Hematopoietic multipotent progenitor cell treated with erythropoietin and hydrocortisone succinate and interleukin-3 and kit ligand, for 15 days (in vitro differentiated cells): ENCODE results near the gene HMGN4.
A peak's percentile ranks its signal among the peaks of the same experiment; 100 is the strongest.

Experiments used
- DNase-seq: peaks from one replicate; pipeline ENCODE4 v3.0.0-alpha.2; 2015; ENCODE audit warnings: low spot score

The HMGN4 gene

DNA sequence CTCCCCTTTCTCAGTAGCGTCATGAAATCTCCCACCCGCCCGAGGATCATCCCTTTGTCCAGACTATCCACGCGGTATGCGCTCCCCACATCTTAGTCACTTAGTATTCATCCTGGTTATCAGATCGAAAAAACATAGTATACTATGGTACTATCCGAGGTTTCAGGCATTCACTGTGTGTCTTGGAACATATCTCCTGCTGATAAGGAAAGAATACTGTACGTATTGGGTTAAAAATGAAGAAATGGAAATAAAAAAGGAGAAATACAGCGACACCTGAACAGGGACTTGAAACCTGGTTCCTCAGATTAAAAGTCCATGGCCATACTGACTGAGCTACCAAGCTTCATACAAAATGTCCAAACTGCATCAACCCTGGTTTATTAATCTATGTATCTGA, 14.0 kb downstream of the HMGN4 start:
- DNase-seq, result no peak

DNA sequence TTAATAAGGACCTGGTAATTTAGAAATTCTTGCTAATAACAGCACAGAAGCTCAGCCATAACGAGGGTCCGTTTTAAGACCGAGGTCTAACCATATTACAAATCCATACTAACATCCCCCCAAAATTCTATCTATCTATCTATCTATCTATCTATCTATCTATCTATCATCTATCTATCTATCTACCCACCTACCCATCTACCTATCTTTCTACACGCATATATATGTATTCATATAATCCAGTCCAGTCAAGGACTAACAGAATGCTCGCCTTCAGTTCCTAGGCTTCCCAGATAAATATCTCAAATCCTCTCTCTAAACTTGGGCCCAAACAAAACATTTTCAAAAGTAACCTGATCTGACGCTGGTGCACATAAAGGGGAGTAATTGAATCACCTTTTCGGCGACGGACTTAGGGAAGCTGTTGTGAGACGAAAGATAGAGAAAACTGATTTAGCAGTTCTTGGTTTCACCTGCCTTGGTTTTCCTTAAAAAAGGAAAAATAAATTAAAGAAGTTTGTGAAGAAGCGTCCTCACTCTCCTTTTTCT, 14.5 kb downstream of the HMGN4 start:
- DNase-seq, result no peak

DNA sequence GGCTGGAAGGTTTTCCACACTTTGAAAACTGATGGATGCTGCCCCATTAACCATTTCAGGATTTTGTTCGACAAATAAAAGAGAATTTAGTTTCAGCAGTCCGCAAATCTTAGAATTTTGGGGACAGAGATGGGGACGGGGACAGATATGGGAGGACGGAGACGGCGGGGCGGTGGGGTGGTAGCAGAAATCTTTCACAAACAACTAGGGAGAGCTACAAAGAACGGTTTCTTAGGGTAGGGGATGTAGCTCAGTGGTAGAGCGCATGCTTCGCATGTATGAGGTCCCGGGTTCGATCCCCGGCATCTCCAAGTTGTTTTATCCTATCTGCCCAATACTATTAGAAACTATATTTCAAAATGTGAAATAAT, 15.1 kb downstream of the HMGN4 start:
- peak; percentile 82 for DNase-seq

DNA sequence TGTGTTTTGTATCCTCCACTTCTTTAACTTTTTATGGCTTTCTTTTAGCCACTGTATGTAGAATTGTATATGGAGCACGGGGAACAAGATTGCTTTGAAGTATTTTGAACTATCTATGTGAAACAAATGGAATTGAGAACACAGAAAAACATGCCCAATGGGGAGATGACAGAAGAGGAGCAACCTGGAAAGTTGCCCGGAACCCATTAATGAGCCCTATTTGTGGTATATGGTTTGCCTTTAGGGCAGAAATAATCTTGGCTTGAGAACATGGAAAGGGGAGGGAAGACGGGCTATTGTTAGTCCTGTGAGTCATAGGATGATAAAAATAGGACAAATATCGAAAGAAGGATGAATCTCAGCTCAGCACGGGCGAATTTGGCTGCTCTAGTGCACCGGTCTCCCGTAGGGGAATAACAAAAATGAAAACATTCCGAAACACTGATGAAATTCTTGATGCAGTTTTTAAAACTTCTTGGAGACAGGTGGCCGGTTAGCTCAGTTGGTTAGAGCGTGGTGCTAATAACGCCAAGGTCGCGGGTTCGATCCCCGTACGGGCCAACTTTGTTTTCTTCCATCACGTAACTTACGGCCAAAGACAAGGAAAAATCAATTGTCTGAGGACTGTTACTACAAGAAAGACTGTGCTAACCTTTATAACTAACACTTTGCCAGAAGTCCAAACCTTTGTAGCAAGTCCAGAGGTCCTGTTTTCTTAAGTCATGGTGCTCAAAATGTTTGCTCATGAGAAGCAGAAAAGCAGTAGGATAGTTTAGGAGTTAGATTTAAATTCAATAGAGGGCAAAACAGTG, 15.7 kb downstream of the HMGN4 start:
- peak; percentile 83 for DNase-seq

DNA sequence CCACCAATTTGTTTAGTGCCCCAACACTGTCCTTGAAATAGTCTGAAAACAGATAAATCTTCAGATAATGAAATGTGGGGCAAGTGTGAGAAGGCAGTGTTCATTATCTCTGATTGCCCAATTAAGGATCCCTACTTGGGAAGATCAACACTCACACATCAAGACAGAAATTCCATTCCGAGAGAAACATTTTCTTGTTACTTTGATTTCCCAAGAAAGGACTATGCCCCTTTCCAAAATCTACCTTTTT, 16.2 kb downstream of the HMGN4 start:
- DNase-seq, result no peak

DNA sequence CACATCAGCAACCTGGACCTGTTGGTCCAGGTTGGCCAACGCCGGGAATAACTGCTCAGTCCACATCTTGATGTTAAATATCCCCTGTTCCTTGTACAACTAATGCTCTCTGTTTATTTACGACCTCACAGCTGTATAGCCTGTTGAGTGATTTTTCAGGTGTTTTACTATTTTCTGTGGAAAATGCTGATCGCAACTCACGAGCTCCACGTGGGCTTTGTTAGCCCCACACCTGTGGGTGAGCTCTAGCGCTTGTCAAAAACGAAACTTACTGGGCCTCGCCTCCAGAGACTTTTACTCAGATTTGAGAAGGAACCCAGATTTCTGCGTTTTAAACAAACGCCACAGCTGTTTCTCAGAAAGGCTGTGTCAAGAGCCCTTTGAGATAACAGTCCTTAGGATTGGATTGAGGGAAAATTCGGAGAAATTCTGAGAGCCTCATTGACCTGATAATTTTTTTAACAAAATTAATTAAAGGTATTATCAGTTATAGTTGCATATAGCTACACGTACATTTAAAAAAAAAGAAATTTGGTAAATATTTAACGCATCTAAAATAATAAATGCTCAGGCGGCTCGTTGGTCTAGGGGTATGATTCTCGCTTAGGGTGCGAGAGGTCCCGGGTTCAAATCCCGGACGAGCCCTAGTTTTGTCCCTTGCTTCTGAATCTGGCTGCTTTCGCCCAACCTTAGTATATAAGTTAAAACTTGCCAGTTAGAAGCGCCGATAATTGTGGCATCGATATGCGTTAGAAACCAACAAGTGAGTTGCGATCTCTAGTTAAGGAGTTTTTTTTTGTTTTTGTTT, 16.7 kb downstream of the HMGN4 start:
- DNase-seq, result peak; percentile 67

DNA sequence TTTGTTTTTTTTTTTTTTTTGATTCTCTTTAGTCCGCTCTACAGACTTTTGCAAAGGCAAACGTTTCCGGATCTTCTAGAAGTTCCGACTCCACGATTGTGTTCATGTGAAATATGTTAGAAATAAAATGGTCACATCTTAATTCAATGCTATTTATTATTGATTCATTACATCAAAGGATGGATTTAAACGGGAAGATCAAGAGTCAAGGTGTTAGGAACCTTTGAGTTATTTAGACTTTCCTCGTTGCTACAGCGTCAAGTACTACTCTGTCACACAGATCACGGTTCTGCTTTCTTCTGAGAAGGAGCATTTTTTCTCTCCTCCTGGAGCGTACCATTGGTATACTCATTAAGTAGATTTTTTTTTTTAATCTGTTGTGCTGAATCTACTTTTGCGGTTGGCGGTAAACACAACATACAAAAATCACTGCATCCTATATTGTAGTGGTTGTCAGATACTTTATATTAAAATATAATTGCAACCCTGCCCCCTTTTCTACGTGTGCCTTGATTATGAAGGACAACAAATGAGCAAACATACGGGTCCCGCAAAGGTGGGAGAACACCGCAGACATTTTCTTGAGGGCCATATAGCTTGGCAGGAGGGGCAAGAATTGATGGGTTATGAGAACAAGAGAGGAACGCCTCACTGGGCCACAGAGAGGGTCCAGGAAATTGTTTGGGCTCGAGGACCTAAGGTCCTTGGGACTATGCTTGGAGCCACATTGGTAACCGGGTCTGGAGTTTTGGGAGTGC, 17.5 kb downstream of the HMGN4 start:
- no peak for DNase-seq

DNA sequence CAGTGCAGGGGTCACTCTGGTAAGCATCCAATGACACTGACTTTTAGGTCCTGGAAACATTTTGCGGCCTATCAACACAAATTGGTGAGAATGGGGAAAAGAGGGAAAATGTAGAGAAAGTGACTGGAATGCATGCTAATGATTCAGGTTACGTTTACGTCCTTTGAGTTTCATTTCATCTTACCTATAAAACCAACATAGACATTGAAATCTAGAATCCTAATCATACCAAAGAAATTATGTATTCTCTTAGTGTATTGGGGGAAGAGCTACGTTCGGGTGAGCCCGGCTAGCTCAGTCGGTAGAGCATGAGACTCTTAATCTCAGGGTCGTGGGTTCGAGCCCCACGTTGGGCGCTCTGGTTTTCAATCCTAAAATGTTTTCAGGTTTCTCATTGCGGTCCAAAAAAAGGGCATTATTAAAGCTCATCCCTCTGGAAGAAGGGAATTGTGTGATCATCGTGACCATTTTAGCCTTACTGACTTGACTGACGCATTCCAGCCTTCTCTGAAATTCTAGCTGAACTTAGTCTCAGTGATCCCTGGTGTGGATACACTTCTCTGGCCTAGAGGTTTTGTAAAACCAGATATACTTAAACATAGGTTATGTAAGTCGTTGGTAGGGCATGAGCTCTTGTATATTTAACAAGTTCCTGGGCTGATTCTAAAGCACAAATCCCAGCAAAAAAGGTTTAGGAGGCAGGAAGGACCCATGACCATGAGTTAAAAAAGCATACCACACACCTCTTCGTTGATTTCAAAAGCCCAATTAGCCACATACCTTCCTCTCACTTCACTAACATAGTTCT, 18.3 kb downstream of the HMGN4 start:
- peak; percentile 41 for DNase-seq

DNA sequence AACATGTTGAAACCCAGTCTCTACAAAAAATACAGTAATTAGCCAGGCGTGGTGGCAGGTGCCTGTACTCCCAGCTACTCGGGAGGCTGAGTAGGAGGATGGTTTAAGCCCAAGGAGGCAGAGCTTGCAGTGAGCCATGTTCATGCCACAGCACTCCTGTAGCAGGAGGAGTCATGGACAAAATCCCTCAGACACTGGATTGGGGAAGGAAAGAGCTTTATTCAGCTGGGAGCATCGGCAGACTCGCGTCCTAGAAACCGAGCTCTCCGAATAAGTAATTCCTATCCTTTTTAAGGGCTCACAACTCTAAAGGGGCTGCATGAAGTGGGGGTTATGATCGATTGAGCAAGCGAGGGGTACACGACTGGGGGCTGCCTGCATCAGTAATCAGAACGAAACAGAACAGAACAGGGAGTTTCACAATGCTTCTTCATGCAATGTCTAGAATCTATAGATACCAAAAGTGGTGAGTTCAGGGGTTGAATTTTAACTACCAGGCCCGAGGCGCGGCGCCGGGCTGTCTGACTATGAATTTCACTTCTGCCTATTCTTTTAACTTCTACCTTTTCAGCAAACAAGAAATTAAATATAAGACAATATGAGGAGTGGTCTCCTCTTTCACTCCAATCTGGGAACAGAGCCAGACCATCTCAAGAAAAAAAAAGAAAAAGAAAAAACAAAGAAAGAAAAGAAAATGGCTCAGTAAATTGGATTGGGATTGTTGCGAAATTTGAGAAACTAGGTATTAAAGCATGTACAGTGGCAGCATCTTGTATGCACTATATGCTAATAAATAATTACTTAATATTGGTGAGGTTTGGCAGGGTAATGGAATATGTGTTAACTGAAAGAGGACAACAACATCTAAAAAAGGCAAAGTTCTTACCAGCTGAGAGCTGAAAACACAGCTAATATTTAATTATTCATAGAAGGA, 23.6 kb downstream of the HMGN4 start:
- no peak for DNase-seq

DNA sequence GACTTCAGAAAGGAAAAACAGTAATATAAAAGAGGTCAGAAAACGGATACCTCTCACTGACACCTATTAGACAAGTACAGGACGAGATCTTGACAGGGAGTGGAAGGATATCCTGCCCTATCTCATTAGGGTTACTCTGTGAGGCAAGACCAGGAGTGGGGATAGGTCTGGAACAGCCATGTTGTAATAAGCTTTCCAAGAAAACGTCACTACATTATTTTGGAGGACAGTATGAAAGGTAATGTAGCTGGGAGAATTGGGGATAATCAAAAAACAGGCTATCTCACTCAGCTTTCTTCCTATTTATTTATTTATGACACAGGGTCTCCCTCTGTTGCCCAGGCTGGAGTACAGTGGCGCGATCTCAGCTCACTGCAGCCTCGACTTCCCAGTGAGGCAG, 25.3 kb downstream of the HMGN4 start:
- DNase-seq, result no peak

DNA sequence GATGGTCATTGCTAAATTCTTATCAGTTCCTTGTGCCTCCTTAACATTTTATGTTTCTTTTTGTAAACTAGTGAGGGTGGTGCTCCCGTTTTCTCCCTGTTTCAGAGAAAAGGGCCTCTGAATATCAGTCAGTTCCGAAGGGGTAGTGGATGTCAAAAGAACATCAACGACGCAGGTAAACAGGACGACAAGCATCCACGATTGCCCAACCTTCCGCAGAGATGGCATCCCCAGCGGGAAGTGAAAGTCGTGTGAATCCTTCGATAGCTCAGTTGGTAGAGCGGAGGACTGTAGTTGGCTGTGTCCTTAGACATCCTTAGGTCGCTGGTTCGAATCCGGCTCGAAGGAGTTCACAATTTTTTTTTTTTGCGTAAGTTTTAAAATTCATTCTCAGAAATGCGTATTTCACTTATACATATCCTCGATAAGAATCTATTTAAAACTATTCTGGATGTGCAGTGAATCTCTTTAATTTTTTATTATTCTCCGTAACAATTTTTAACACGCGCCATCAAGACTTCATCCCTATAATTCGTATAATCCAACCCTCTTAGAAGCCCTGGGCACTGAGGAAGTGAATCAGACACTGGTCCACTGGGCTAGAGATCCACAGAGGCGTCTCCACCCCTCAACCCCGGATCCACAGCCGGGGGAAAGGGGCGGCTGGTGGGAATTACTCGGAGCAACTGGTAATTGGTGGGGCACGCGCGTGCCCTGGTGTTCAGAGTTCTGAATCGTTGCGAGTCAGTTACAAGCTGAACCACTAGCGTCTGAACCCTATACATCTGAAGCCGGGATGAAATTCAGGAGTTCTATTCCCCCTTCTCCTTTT, 30.7 kb downstream of the HMGN4 start:
- peak; percentile 91 for DNase-seq

DNA sequence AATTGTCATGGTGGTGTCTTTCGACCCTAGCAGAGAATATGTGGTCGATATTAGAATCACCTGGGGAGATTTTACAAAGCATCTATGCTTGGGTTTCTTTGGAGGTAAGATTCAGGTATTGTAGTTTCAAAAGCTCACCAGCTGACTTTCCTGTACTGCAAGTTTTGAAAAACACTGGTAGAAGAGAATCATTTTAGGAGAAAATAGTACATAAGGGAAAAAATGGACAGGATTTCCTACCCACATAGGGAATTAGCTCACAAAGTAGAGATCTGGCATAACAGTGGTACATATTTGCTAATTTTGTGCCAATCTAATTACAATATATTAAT, 31.2 kb downstream of the HMGN4 start:
- no peak for DNase-seq

DNA sequence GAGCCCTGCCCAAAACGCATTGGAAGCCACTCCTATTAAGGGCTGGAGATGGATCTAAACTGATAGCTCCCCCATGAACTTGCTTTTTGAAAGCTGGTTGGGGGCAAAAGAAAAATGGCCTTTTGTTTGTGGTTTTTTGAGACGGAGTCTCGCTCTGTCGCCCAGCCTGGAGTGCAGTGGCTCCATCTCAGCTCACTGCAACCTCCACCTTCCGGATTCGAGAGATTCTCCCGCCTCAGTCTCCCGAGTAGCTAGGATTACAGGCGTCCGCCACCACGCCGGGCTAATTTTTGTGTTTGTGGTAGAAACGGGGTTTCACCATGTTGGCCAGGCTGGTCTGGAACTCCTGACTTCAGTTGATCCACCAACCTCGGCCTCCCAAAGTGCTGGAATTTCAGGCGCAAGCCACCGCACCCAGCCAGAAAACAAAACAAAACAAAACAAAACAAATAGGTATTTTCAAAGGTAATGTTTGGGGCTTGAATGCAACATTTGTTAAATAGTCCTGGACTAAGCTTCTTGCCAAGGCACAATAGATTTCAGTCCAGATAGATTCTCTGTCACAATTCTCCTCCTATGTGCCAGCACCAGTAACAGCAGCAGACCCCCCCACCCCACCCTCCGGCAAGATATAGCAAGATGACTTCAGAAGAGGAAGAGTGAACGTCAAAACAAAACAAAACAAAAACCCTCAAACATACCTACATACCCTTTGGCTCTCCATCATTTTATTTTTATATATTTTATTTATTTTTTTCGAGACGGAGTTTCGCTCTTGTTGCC, 32.1 kb downstream of the HMGN4 start:
- DNase-seq, result no peak

DNA sequence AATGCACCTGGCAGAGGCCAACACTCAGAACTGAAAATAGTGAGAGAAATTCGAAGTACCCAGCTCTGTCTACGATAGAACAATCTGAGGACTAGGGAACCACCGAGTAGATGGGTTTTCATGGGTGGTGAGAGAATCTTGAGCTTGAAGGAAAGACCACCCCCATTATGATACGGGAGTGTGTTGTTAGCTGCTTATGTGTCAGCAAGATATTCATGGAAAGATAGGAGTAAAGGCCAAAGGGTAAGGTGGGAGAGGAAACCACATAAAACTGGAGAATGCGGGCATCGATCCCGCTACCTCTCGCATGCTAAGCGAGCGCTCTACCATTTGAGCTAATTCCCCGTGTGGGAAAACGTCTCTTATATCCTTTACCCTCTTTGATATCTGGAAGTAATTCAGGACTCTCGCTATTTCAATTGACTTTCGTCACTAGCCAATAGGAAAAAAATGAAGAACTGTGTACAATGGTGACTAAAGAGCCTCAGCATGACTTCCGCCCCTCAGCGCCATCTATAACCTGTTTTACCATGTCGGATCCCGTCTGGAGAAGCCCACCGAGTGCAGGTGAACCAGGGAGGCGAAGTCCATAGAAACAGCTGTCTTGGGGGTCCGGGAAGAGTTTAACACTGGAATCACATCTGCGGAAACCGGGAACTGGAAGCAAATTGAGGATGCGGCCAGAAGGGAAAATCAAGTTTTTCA, 33.6 kb downstream of the HMGN4 start:
- peak; percentile 67 for DNase-seq

DNA sequence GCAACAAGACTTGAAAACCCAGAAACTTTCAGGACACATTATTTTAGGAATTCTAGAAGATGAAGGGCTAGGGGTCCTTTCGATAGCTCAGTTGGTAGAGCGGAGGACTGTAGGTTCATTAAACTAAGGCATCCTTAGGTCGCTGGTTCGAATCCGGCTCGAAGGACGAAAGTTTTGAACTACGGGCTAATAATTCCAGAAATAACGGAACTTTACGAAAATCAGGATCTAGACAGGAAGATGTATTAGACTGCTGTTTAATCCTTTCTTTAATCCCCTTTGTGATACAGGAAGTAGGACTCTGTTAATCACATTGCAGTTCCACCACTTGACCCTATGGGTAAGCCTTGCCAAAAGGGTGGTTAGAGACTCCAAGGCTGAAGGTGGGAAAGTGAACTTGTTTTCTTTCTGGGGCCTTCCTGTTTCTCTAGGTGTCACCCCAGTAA, 37.4 kb downstream of the HMGN4 start:
- no peak for DNase-seq

DNA sequence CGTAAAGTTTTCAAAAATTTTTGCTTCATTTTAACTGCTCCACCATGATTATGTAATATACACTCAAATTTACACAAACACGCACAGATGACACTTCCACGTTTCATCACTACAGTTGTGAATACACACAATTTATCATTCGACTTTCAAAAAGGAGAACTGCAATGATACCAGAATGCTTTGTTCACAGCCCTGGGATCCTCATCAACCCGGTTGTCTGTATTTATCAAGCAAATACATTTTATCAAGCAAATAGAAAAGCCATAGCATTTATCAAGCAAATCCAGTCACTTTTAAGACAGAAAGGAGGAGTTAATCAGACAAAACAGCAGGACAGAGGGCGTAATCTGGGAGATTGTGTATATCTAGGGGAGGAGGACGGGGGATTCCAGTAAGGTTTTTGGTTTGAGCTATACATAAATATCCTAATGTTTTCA, 38.3 kb downstream of the HMGN4 start:
- no peak for DNase-seq

DNA sequence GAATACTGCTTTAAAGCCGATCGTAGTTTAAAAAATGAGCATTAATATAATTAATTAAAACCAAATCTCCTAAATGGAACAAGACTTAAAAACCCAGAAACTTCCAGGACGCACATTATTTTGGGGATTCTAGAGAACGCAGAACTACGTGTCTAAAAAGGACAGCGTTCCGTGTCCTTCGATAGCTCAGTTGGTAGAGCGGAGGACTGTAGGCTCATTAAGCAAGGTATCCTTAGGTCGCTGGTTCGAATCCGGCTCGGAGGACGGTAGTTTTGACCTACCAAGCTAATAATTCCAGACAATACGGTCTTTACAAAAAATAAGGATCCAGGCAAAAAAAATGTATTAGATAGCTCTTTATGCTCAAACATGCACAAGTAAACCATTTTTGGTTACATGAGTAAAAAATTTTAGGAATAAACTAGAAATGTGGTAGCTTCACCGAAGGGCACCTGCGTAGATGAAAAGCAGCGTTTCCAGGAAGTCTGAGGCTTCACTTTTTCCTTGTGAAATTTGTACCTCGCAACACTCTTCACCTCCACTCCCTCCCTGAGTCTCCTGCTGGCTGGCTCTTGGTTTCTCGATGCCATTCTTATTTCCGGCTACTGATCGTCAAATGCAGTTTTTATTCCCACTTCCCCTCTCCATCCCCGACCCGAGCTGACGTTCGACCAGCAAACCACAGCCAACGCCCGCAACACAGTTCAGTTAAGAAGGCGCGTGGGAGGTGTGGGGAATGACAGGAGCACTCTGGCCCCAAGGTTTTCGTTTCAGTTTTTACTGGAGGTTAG, 39.0 kb downstream of the HMGN4 start:
- DNase-seq, result peak; percentile 17

DNA sequence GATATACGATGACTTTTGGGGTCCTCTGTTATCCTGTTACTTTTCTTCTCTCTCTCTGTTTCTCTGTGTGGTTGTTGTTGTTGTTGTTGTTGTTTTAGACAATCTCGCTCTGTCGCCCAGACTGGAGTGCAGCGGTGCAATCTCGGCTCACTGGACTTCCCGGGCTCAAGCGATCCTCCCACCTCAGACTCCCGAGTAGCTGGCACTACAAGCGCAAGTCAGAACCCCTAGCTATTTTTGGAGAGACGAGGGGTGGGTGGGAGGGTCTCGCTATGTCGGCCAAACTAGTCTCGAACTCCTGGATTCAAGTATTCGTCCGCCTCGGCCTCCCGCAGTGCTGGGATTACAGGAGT, 39.5 kb downstream of the HMGN4 start:
- no peak for DNase-seq
